NCI-H524 (cell line): ENCODE results near the gene PCP4L1.
"Not testable (repeated sequence)": the region's sequence is repeated elsewhere in the genome, so short reads cannot be mapped to it uniquely, and the experiment has no call there.

Experiments used
- DNase-seq, 2 experiments: peaks; one replicate each; lab custom pipeline; 2025; lab: John Stamatoyannopoulos, UW

Gene PCP4L1

GRCh38 chr1:161258439-161259344, at the start of gene PCP4L1:
PCP4L1 (plus strand) TSS chr1:161258745; CDS start chr1:161258975, 230 bp downstream.
- peak; percentile 28 to 82 for DNase-seq

GRCh38 chr1:161209790-161210409, 48.6 kb upstream of the PCP4L1 start:
- DNase-seq = peak; percentile 53 to 71

GRCh38 chr1:161214369-161214768, 44.2 kb upstream of the PCP4L1 start:
- DNase-seq = no peak

- no peak for DNase-seq
Measured at GRCh38 chr1:161215076-161215475, 43.5 kb upstream of the PCP4L1 start, which contains the start of gene FCER1G. FCER1G (plus strand) TSS chr1:161215295; CDS start chr1:161215322, 27 bp downstream.

GRCh38 chr1:161216945-161217712, 41.4 kb upstream of the PCP4L1 start:
- DNase-seq = no peak

GRCh38 chr1:161217831-161218230, 40.7 kb upstream of the PCP4L1 start:
- no peak for DNase-seq

GRCh38 chr1:161218301-161219077, 40.1 kb upstream of the PCP4L1 start:
- no peak for DNase-seq

- no peak for DNase-seq
Measured at GRCh38 chr1:161219078-161219892, 39.3 kb upstream of the PCP4L1 start.

GRCh38 chr1:161220002-161220401, 38.5 kb upstream of the PCP4L1 start:
- DNase-seq = no peak

- no peak for DNase-seq
Measured at GRCh38 chr1:161222175-161223019, 36.1 kb upstream of the PCP4L1 start.

GRCh38 chr1:161223805-161224694, 34.5 kb upstream of the PCP4L1 start:
- DNase-seq = no peak

- not testable (repeated sequence) for DNase-seq
Measured at GRCh38 chr1:161224695-161225087, 33.9 kb upstream of the PCP4L1 start.

GRCh38 chr1:161225178-161225533, 33.4 kb upstream of the PCP4L1 start:
- no peak for DNase-seq

GRCh38 chr1:161225534-161226319, 32.8 kb upstream of the PCP4L1 start, which contains the start of gene TOMM40L:
TOMM40L (plus strand) TSS chr1:161226060; CDS start chr1:161226490, 430 bp downstream.
- DNase-seq = peak; percentile 97 to 98

GRCh38 chr1:161226320-161226711, 32.2 kb upstream of the PCP4L1 start:
- DNase-seq = no peak

- DNase-seq = peak in 1 of 2 experiments; percentile 33
Measured at GRCh38 chr1:161226759-161227158, 31.8 kb upstream of the PCP4L1 start.

GRCh38 chr1:161227196-161227871, 31.2 kb upstream of the PCP4L1 start:
- peak; percentile 73 to 74 for DNase-seq
